ENCODE results near the gene PTPRG. TPM values are rescaled to one million over a fixed set of nuclear protein-coding genes. Genes with fewer than 3 reads are reported as not detected.

Gene PTPRG
- total RNA-seq, 1 donor from 2014 or later: 40.0 TPM

DNA sequence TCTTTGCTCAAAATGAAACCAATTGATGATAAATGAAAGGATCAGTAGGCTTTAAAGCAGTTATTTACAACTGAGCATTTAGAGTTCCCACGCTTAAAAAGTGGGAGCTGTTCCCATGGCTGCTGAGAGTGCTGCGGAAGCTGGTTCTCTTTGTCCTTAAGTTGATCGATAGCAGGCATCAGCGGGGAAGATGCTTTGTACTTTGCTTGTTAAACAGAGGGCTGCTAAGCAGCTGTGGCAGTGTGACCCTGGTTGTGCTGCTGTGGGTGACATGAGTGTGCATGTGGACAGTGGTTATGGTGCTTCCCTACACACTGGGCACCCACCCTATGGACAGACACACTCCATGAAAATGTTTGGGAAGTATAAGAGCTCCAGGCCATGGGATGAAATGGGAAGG lies 96.3 kb downstream of the PTPRG start:
- DNase-seq: no peak

DNA sequence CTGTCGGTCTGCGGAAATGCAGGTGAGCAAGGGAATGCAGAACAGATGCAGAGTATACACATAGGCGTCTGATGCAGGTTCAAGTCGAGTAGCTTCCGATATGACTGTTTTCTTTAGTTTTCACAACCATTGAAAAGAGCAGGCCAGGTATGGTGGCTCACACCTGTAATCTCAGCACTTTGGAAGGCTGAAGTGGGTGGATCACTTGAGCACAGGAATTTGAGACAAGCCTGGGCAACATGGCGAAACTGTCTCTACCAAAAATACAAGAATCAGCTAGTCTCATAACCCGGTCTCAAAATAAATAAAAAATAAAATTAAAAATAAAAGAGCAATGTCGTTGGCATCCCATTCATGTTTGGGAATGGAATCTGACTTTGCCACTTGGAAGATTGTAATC lies 101.5 kb downstream of the PTPRG start:
- no peak for DNase-seq

DNA sequence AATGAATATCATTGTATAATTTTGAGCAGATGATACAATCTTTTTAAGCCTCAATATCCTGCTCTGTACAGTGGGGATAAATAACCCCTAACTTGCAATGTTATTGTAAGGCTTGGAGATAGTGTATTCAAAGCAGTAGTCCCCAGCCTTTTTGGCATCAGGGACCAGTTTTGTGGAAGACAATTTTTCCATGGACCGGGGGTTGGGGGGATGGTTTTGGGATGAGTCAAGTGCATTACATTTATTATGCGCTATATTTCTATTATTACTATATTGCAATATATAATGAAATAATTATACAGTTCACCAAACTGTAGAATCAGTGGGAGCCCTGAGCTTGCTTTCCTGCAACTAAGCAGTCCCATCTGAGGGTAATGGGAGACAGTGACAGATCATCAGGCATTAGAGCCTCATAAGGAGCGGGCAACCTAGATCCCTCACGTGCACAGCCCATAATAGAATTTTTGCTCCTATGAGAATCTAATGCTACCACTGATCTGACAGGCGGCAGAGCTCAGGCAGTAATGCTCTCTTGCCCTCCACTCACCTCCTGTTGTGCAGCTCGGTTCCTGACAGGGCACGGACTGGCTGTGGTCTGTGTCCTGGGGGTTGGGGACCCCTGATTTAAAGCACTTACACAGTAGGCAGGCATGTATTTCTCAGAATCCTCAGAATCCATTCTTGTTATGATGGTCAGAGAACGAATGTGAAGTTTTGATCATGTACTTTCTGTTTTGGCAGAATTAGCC lies 102.2 kb downstream of the PTPRG start:
- DNase-seq: no peak

DNA sequence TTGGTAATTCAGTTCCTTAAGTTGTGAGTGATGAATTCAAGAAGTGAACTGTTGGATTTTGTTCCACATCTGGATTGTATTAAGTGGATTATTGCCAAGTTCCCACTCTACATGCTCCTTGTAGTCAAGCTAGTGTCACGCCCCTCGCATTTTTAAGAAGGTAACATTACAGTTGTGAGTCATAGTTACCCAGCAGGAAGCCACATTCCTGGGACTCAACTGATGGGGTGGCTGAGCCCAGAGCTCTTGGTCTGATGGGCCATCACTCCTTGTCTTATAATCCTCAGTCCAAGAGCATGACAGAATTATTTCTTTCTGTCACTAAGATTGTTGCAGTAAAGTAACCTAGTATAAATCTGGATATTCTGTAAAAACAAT lies 102.7 kb downstream of the PTPRG start:
- peak; percentile 90 for DNase-seq

DNA sequence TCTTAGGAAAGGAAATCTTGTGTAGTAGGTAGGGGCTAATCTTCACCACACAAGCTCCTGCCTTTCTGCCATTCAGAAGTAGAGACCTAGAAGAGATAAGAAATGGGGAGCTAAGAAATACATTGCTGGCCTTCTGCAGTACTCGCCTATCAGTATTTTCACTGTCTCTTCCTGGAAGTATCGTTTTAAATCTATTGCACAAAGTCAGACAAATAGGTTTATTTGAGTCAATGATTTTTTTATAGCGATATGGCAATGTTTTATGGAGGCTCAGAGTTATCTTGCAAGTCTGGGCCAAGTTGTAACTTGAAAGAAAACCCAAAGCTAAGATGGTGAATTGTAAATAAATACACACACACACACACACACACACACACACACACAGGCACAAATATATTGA lies 103.8 kb downstream of the PTPRG start:
- no peak for DNase-seq

DNA sequence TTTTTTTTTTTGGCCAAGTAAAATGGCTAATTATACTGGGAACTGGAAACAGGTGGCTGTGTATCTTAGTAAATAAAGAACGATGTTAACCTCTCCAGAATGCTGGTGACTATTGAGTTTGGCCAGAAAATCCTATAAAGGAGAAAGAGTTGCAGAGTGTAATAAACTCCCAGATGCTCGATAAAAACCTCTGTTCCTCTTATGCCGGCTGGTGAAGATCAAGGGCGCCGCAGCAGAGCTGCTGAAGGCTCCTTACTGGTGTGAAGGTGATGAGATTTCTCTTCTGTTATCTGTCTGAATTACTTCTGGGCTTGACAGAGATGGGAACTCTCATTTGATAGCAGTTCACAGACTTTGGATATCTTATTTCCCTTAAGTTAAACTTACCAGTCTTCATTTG lies 104.6 kb downstream of the PTPRG start:
- DNase-seq: no peak

DNA sequence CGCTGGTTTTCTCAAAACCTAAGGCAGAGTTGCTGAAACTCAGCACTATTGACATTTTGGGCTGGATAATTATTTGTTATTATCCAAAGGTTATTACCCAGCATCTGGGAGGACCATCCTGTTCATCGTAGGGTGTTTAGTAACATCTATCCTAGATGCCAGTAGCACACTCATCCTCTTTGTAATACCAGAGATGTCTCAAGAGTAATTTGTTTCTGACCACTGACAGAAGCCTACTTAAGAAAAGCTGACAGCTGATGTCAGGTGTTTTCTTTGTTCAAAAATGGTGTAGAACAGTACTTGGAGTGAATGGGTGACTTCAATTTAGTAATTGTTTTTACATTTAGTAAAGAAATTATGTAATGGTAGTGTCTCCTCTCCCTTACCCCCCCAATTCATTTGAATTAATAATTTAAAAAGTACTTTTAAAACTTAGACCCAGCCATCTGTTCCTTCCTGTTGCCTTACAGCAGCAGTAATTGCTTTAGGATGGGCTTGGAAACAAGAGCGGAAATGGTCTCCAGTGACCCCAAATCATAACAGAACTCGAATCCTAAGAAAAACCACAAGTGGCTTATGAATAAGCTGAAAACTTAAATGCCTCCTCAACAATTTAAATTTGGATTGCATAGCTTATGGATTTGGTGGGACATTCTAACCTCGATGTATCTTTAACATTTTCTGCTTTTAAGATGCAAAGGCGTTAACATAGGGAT lies 105.4 kb downstream of the PTPRG start:
- DNase-seq: peak; percentile 62

DNA sequence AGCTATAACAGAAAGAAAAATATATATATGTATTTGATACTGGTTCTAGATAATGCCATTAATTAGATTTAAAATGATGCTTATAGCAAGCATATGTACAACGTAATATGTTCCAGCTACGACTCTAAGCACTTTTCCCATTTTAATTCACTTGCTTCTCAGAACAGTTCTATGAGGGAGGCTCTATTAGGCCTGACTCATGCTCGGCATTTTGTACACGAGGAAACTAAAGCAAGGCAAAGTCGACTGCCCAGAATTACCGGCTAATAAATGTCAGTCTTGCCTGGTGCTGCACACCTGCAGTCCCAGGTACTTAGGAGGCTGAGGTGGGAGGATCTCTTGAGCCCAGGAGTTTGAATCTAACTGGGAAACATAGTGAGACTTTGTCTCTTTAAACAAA lies 106.0 kb downstream of the PTPRG start:
- DNase-seq: no peak

DNA sequence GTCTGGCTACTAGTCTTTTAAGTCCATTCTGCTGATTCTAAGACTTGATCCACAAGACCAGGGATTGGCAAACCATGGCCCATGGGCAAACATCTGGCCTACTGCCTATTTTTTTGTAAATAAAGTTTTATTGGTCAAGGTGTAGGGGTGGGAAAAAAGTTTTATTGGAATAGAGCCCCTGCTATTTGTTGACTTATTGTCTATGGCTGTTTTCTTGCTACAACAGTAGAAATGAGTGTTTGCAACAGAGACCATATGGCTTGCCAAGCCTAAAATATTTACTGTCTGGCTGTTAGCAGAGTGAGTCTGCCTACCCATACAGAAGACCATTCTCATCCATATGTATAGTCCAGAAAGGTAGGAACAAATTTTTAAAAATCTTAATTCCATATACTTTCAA lies 106.4 kb downstream of the PTPRG start:
- DNase-seq: no peak

DNA sequence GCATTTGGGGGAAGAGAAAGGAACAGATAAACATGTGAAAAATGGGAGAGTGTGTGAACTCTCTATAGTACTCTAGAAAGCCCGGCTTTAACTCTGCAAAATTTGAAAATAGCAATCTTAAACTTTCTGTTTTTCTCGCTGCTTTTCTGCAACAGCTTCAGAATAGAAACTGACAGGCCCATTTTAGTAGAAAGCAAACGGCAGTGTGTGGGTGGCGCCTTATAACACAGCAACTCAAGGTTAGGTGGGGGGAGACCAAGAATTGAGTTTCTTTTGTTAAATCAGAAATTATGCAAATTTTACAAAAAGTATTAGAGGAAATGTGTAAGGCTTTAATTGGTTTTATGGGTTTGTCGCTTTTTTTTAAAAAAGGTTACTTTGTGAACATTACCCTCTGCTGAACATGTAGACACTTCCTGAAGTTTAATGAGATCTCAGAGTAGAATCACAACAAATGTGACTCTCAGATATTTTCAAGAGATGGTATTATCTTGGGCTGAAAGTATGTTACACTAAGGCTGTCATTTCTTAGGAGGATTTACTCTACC lies 107.0 kb downstream of the PTPRG start:
- no peak for DNase-seq

DNA sequence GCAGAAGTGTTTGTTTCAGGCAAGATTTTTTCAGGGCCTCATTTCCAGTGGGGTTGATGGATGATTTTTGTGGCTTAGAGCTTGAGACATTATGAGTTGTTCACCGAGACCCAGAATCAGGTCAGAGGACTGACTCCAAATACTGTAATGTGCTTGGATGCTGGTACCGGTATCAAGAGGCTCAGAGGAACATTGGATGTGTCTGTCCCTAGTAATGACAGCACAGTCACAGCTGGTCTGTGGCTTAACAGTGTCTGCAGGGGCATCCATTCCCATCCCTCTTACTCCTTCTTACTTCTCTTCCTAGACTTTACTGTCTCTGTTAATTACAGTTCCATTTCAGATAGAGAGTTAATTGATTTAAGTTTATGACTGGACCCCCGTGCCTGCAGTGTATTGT lies 107.8 kb downstream of the PTPRG start:
- DNase-seq: no peak

DNA sequence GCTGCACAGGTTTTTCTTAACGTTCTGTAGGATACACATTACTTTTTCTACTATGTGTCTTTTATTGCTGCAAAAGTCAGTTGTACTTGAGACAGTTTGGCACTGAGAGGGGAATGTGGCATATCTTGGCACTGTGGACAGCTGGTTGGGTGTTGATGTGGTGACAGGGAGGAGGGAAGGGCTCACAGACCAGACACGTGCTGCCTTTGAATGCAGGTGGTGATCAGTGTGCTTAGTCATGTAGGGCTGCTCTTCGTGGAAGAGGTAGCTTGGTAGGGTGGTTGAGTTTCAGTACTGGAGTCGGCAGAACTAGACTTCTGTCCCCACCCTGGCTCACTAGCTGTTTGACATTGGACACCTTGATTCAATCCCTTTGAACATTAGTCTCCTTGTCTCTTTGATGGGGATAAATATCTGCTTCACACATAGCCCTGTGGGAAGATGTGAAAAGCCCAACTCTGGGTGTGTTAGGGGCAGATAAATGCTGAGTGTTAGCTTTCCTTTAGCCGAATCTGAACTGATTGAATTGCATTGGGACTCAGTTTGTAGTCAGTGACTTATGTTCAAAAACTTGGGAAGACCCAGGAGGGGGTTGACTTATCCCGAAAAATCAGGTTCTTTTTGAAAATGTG lies 108.4 kb downstream of the PTPRG start:
- no peak for DNase-seq

DNA sequence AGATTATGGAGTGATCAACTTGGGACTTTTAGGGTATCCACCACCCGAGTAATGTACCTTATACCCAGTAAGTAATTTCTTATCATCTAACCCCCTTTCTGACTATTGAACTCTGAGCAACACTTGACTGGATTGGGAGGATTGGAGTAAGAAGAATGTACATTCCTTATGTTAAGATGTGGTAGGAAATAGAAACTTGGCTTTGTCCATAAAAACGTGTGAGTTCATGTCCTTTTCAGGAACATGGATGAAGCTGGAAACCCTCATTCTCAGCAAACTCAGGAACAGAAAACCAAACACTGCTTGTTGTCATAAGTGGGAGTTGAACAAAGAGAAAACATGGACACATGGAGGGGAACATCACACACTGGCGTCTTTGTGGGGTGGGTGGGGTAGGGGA lies 112.3 kb downstream of the PTPRG start:
- peak; percentile 6 for DNase-seq

DNA sequence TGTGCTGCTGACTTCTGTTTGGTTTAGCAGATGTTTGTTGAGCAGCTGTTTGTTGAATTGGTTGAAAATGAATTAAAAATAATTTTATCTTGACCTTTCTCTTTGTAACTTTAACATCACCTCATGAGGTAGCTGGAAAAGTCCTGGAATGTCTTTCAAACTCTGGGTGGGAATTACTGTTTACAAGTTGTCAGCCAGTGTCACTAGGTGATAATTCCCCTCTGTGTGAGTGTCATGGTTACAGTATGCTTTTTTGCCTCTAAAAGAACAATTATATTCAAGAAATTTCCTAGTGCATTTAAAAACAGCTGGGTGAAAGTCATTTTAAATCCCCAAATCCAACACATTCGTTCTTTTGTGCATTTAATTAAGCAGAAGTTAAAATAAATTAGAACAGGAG lies 113.2 kb downstream of the PTPRG start:
- DNase-seq: peak; percentile 30

DNA sequence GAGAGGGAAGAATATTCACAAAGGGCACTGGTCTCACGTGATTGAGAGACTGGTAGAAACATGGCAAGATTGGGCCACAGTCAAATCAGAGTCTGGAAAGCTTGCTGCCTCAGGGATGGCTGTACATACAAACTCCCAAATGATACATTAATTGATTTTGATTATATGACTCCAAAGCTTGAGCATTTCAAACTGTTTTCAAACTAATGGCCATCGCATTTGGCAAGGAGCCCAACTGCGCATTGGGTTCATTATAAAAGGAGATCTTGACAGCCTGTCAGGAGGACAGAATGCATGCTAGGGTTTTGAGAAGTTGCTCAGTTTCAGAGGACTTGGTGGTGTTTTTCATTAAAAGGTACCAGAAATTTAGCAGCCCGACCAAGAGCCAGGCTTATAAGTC lies 117.7 kb downstream of the PTPRG start:
- DNase-seq: no peak

DNA sequence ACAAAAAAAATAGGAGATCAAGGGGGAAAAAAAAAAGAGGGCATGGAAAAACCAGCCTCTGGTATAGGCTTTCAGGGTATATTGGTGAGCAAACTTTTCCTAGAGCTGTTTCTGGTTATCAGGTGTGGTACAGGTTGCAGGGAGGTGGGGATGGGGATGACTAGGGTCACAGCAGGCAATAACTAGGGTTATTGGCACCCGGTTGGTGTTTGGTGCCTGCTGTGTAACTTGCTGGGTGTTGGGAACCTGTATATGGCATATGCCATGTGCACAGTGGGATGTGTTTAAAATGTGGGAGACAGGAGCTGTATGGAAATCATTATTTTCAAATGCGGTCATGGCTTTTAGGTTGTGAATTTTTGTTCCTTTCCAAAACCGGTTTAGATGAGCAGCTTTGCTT lies 119.2 kb downstream of the PTPRG start:
- no peak for DNase-seq

DNA sequence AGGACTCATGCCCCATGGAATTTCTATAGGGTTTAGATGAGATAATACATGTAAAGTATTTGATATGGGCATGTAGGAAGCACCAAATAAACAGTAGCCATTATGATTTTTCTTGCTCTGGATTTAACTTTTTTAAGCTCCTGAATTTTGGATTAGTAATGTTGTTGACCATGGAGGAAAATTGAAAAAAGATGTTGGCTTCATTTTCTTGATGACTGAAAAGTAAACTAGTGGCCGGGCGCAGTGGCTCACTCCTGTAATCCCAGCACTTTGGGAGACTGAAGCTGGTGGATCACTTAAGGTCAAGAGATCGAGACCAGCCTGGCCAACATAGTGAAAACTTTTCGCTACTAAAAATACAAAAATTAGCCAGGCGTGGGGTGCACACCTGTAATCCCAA lies 120.3 kb downstream of the PTPRG start:
- no peak for DNase-seq

DNA sequence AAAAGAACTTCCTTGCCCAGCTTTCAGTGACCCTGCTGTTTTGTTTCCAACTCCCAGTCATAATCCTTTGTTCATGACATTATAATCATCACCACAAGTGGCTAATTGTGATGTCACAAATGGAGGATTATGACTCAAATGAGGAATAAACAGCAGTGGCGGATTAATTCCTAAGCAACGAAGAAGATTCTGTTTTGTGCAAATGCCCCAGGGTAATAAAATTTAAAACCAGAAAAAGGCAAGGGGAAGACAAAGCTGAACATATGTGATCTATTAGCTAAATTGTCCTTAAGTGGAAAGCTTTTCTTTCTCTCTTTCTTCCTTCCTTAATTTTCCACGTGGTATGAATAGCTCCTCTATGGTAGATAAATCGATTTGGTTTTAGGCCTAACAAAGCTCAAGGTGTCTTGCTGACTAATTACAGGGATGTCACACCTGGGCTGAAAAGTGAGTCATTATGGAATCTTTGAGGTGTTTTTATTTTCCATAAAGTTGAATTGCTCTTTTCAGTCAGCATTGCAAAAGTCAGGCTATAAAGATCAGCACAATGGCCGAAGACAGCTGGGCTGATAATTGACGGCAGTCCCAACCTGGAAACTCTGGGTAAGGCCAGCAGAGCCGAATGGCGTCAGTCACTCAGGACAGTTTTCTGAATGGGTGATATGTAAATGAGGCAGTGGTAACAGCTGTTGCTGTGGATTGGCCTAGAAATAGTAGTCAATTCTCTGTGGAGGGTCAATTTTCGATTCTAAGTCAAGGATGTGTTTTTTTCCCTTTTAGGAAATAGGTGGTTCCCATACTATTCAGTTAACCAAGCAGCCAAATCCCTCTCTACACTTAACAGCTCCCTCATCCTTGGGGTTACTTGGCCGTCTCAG lies 121.5 kb downstream of the PTPRG start:
- peak; percentile 64 for DNase-seq

DNA sequence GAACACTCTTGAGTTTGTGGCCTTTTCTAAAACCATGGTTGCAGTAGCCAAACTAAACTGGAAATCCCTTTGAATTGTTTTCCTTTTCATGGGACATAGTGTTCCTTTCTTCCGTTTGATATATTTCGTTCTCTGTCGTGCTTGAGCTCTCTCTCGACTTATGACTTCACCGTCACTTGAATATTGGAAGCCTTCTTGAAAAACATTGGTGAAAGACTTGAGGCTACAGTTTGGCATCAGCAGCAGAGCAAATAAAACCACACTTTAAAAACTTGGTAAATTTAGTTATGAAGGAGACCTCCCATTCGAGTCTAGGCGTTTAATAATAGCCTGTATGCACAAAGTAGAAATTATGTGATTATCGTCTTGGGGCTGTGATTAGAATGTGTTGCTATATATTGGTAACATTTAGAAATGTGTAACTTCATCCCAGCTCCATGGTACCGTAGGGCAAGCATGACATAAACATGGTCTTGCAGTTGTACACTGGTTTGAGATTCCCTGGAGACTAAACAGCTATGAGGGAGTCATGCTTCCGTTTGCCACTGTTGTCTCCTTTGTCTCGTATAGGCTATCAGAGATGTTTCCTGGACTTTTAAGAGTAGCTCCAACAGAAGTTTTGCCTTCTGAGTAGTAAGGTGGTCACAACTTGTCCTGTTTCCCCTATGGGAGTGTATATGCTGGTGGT lies 122.3 kb downstream of the PTPRG start:
- no peak for DNase-seq

DNA sequence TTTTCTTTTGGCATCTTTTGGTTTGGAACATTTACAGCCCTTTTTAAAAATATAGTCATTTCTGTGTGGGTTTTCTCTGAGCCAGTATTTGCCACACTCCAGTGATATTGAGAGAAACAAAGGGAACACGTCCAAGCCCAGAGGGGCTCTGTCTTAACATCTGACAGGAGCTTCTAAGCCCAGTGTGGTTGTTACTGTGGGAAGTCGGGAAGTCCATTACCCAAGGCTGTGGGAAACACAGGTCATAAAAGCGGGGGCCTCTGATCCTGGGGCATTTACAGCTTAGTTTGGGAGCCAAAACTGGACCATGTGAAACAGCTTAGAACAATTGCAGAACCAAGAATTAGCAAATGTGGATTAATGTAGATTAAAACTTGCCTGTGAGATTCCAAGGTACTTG lies 123.0 kb downstream of the PTPRG start:
- DNase-seq: no peak

DNA sequence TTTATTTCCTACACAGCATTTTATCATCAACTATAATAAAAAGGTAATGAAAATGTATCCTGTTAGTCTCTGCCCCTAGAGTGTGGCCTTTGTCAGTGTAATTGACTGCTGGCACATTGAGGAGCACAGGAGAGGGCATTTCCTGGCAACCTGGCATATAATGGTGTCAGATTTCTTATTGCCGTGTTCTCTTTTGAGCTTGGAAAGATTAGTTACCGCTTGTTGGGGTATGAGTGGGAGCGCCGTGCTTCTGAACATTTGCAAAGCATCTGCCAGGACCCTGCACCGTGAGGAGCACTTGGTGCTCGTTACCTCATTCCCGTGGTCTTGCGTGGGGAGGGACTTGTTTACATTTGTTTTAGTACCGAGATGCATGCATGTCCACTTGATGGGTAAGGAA lies 124.4 kb downstream of the PTPRG start:
- DNase-seq: no peak

DNA sequence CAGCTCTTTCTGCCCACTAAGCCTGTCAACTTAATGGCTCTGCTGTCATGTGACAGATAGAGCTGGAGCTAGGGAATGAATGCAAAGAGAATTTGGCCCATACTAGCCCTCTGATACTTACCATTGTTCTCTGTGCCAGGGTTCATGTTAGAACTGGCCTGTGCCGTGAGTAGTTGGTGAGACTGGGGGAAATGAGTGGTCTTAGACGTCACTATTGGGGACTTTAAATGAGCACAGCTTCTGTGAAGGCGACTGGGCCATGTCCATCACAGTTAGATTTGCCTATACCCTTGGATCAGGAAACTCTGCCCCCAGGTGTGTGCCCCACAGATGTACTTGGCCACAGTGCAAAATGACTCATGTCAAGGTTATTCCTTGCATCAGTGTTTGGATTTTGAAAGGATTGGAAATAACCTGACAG lies 124.9 kb downstream of the PTPRG start:
- no peak for DNase-seq

Data from skin of body (tissue), 2 donors.